Mucosa of rectum (tissue), 2 donors: Measurements from ENCODE around the gene PTPRD.

Source experiments
- H3K27ac ChIP-seq, 2 donors: one replicate each; pipeline ENCODE4 v1.7.0; 2013; ENCODE audit warnings: inconsistent platforms in 2 of 2, low read depth in 2 of 2, low read length in 2 of 2
- H3K27me3 ChIP-seq, 2 donors: one replicate each; pipeline ENCODE4 v1.7.0; 2013; ENCODE audit warnings: low read length in 2 of 2; ENCODE audit not compliant: control insufficient read depth in 2 of 2, insufficient read depth in 2 of 2
- H3K36me3 ChIP-seq, 2 donors: one replicate each; pipeline ENCODE4 v1.7.0; 2013; ENCODE audit warnings: low read length in 2 of 2; ENCODE audit not compliant: control insufficient read depth in 2 of 2, insufficient read depth in 2 of 2
- H3K4me1 ChIP-seq, 2 donors: one replicate each; pipeline ENCODE4 v1.7.0; 2013; ENCODE audit warnings: low read length in 2 of 2, mild to moderate bottlenecking in 1 of 2; ENCODE audit not compliant: control insufficient read depth in 2 of 2, insufficient read depth in 2 of 2
- H3K4me3 ChIP-seq, 2 donors: one replicate each; pipeline ENCODE4 v1.7.0; 2013; ENCODE audit warnings: low read length in 2 of 2
- H3K9ac ChIP-seq, 2 donors: one replicate each; pipeline ENCODE4 v1.7.0; 2013; ENCODE audit warnings: low read length in 2 of 2, low read depth in 1 of 2, mild to moderate bottlenecking in 1 of 2
- H3K9me3 ChIP-seq, 2 donors: one replicate each; pipeline ENCODE4 v1.7.0; 2013; ENCODE audit warnings: low read length in 2 of 2; ENCODE audit not compliant: control insufficient read depth in 2 of 2
- donor health status: healthy.
- donor health status: Normal muscosa, but diverticular disease.

The PTPRD gene

GRCh38 chr9:8391132-8391531 is 2221.7 kb downstream of the PTPRD start:
- Histone ChIP-seq H3K4me3 (no peak overlapping the region), H3K9me3 (no peaks in the 10 kb centered on the region), H3K36me3 (no peaks in the 10 kb centered on the region), H3K4me1 (no peaks in the 10 kb centered on the region), H3K27ac (no peak overlapping the region), H3K27me3 (no peaks in the 10 kb centered on the region), H3K9ac (no peak overlapping the region)

GRCh38 chr9:8390571-8390970 is 2222.2 kb downstream of the PTPRD start:
- no peaks in the 10 kb centered on the region for H3K36me3 ChIP-seq
- no peak overlapping the region for H3K4me3 ChIP-seq
- H3K27me3 ChIP-seq: no peaks in the 10 kb centered on the region
- no peaks in the 10 kb centered on the region for H3K4me1 ChIP-seq
- H3K9me3 ChIP-seq: no peaks in the 10 kb centered on the region
- H3K9ac ChIP-seq: no peak overlapping the region
- H3K27ac ChIP-seq: no peak overlapping the region

DNA sequence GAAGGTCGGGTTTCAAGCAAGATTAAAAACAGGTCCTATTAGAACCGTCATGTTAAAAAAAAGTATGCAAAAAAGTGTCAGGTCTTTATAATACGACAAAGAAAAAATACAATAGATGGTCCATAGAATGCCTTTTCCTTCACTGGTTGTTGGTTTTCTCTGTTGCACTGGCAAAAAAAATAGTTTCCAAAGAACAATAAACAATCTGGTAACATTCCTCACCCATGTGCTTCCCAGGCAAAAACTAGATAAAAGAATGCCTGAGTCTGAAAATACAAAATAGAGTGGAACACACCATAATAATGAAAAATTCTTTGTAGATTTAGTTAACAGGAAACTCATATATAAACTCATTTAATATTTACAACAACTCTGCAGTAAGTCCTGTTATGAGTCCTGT is 2223.3 kb downstream of the PTPRD start:
- H3K27me3 ChIP-seq: no peaks in the 10 kb centered on the region
- H3K9ac ChIP-seq: no peak overlapping the region
- H3K9me3 ChIP-seq: no peaks in the 10 kb centered on the region
- H3K4me1 ChIP-seq: no peaks in the 10 kb centered on the region
- H3K36me3 ChIP-seq: no peaks in the 10 kb centered on the region
- no peak overlapping the region for H3K27ac ChIP-seq
- H3K4me3 ChIP-seq: no peak overlapping the region

DNA sequence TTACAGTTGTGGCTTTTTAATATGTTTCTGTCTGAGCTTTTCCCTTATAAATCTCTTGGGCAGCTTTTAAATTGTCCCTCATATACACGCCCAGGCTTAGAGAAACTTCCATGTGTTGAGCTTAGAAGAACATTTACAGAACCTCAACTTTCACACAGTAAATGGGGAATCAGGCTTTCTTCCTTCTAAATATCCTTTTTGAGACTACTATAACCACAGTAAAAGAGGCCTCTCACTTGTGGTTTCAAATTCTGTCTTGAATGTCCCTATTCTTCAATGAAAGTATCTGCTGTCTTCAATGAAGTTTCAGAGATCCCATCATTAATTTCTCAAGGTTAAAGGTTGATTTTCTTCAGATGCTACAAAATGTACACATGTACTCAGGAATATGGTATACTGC is 2224.7 kb downstream of the PTPRD start:
- H3K4me3 ChIP-seq: no peak overlapping the region
- no peaks in the 10 kb centered on the region for H3K4me1 ChIP-seq
- no peaks in the 10 kb centered on the region for H3K27me3 ChIP-seq
- H3K27ac ChIP-seq: no peak overlapping the region
- H3K9ac ChIP-seq: no peak overlapping the region
- H3K36me3 ChIP-seq: no peaks in the 10 kb centered on the region
- no peaks in the 10 kb centered on the region for H3K9me3 ChIP-seq

GRCh38 chr9:8384091-8384490 is 2228.7 kb downstream of the PTPRD start:
- Histone ChIP-seq H3K4me1 (no peaks in the 10 kb centered on the region), H3K4me3 (no peak overlapping the region), H3K27ac (no peak overlapping the region), H3K9ac (no peak overlapping the region), H3K36me3 (no peaks in the 10 kb centered on the region), H3K9me3 (no peaks in the 10 kb centered on the region), H3K27me3 (no peaks in the 10 kb centered on the region)

- no peak overlapping the region for H3K27ac ChIP-seq
- no peaks in the 10 kb centered on the region for H3K9me3 ChIP-seq
- H3K4me3 ChIP-seq: no peak overlapping the region
- no peaks in the 10 kb centered on the region for H3K4me1 ChIP-seq
- no peak overlapping the region for H3K9ac ChIP-seq
- H3K27me3 ChIP-seq: no peaks in the 10 kb centered on the region
- no peaks in the 10 kb centered on the region for H3K36me3 ChIP-seq
Observed at GRCh38 chr9:8382777-8383527, 2229.8 kb downstream of the PTPRD start.

DNA sequence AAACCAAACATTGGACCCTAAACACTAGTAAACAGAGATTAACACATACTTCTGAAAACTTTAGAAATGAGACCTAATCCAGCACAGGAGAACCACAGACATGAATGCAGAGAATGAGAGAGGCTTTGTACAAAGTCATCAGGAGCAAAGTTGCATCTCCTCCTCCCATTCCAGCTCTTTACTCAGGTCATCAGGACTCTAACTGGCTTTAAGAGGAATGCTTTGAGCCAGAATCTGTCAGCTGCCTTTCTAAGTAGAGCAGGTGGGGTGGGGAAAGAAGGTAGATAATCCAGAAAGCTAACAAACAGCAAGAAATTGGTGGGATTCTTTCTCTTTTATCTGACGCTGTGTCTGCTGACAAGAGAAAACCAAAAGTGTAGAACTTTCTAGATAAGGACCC is 2230.5 kb downstream of the PTPRD start:
- Histone ChIP-seq H3K9me3 (no peaks in the 10 kb centered on the region), H3K4me3 (no peak overlapping the region), H3K27me3 (no peaks in the 10 kb centered on the region), H3K9ac (no peak overlapping the region), H3K36me3 (no peaks in the 10 kb centered on the region), H3K27ac (no peak overlapping the region), H3K4me1 (no peaks in the 10 kb centered on the region)

- Histone ChIP-seq H3K9ac (no peak overlapping the region), H3K4me3 (no peak overlapping the region), H3K9me3 (no peaks in the 10 kb centered on the region), H3K27ac (no peak overlapping the region), H3K36me3 (no peaks in the 10 kb centered on the region), H3K27me3 (no peaks in the 10 kb centered on the region), H3K4me1 (no peaks in the 10 kb centered on the region)
Observed at GRCh38 chr9:8381601-8382000, 2231.2 kb downstream of the PTPRD start.

DNA sequence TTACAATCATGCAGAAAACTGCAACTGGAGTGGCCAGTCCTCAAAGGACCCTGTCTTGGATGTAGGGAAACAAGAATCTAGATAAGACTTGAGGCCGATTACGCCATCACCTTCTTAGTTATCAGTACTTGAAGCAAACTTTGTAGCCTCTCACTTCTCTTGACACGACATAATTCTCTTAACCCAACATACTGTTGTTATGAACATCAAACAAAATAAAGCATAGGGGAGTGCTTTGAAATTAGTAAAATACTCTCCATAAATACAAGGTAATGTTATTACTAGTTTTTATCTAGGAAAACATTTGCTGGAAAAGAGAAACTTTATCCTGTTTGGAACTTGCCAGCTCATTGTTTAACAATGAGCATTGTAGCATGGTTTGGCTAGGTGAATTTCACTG is 2238.3 kb downstream of the PTPRD start:
- no peaks in the 10 kb centered on the region for H3K9me3 ChIP-seq
- no peaks in the 10 kb centered on the region for H3K36me3 ChIP-seq
- H3K4me3 ChIP-seq: no peak overlapping the region
- H3K9ac ChIP-seq: no peak overlapping the region
- H3K4me1 ChIP-seq: no peaks in the 10 kb centered on the region
- H3K27ac ChIP-seq: no peak overlapping the region
- H3K27me3 ChIP-seq: no peaks in the 10 kb centered on the region

DNA sequence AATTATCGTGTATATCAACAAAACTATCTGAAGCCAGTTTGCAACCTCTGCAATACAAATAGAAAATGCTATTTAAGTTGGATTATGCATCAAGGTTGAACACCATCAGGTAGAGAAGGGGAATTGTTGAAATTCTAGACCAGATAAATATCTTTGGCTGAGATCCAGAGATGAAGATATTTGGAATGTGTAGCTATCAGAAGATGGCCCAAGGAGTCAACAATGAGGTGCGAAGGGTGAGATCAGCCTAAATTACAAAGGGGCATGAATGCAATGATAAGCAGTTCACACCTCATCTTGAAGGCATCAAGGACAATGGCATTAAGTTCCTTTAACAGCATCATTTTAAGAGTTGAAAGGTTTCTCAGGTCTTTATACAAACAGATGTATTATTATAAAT is 2241.1 kb downstream of the PTPRD start:
- no peaks in the 10 kb centered on the region for H3K27me3 ChIP-seq
- no peaks in the 10 kb centered on the region for H3K9me3 ChIP-seq
- H3K4me1 ChIP-seq: no peaks in the 10 kb centered on the region
- H3K4me3 ChIP-seq: no peak overlapping the region
- no peak overlapping the region for H3K9ac ChIP-seq
- H3K27ac ChIP-seq: no peak overlapping the region
- H3K36me3 ChIP-seq: no peaks in the 10 kb centered on the region
